Hepatocyte (in vitro differentiated cells): ENCODE data around the gene CCDC85C. TPM values are rescaled to one million over a fixed set of nuclear protein-coding genes. Genes with fewer than 3 reads are reported as not detected.

ENCODE experiments used
- DNase-seq: peaks from one replicate; pipeline ENCODE4 v3.0.0-alpha.2; 2016; ENCODE audit warnings: low spot score
- H2AFZ ChIP-seq: fragments of 200-600 bp; sonication (generic); 2 replicates; pipeline ENCODE4 v1.6.0; 2016; ENCODE audit warnings: antibody characterized with exemption, mild to moderate bottlenecking
- H3K27ac ChIP-seq: fragments of 200-600 bp; sonication (generic); 2 replicates; pipeline ENCODE4 v1.5.1; 2016; ENCODE audit warnings: mild to moderate bottlenecking
- H3K27me3 ChIP-seq: fragments of 200-600 bp; sonication (generic); 2 replicates; pipeline ENCODE4 v1.6.1; 2016
- H3K36me3 ChIP-seq: fragments of 200-600 bp; sonication (generic); replicated peaks from 2 replicates; pipeline ENCODE4 v1.5.1; 2016; ENCODE audit warnings: low read depth; ENCODE audit not compliant: insufficient read depth
- H3K4me1 ChIP-seq: fragments of 200-600 bp; sonication (generic); 2 replicates; pipeline ENCODE4 v1.5.1; 2016; ENCODE audit warnings: mild to moderate bottlenecking, moderate library complexity; ENCODE audit not compliant: insufficient read depth
- H3K4me2 ChIP-seq: fragments of 200-600 bp; sonication (generic); 2 replicates; pipeline ENCODE4 v1.6.0; 2016
- H3K4me3 ChIP-seq: fragments of 200-600 bp; sonication (generic); 2 replicates; pipeline ENCODE4 v1.5.1; 2016; ENCODE audit warnings: mild to moderate bottlenecking
- H3K79me2 ChIP-seq: fragments of 200-600 bp; sonication (generic); 2 replicates; pipeline ENCODE4 v1.6.0; 2017; ENCODE audit warnings: mild to moderate bottlenecking
- H3K9me2 ChIP-seq: fragments of 200-600 bp; sonication (generic); replicated peaks from 2 replicates; pipeline ENCODE4 v1.6.0; 2017; ENCODE audit warnings: mild to moderate bottlenecking; ENCODE audit not compliant: insufficient read depth
- H3K9me3 ChIP-seq: fragments of 200-600 bp; sonication (generic); 2 replicates; pipeline ENCODE4 v1.5.1; 2016; ENCODE audit warnings: low read depth, mild to moderate bottlenecking
- H4K20me1 ChIP-seq: fragments of 200-600 bp; sonication (generic); 2 replicates; pipeline ENCODE4 v1.6.0; 2016; ENCODE audit warnings: mild to moderate bottlenecking; ENCODE audit not compliant: insufficient read depth, poor library complexity, severe bottlenecking
- CTCF ChIP-seq: fragments of 200-600 bp; sonication (generic); IDR thresholded peaks from 2 replicates; pipeline ENCODE4 v1.5.1; 2016; ENCODE audit warnings: antibody characterized with exemption, mild to moderate bottlenecking; ENCODE audit not compliant: poor library complexity
- EZH2 ChIP-seq: fragments of 200-600 bp; sonication (generic); IDR thresholded peaks from 2 replicates; pipeline ENCODE4 v1.6.1; 2016; ENCODE audit warnings: antibody characterized with exemption, mild to moderate bottlenecking, borderline replicate concordance
- EZH2phosphoT487 ChIP-seq: fragments of 200-600 bp; sonication (generic); IDR thresholded peaks from one replicate; pipeline ENCODE4 v1.6.1; 2018; ENCODE audit warnings: antibody characterized with exemption, mild to moderate bottlenecking, low read depth, moderate library complexity; ENCODE audit not compliant: unreplicated experiment, severe bottlenecking
- WGBS: methylation state at CpG from one replicate; pipeline ENCODE4 v1.1.6; 2016; ENCODE audit warnings: low lambda C conversion rate; ENCODE audit errors: missing lambda C conversion rate; 5-methylcytosine and 5-hydroxymethylcytosine counted together
- polyA plus RNA-seq: library from polyadenylated mRNA; unstranded; fragments of >200 nt; fragmentation: Nextera tagmentation; extraction: Ambion mirVana; gene quantifications from 2 replicates; pipeline ENCODE4 v1.2.1, GENCODE V29; 2016
- total RNA-seq: library from RNA; depleted of rRNA; stranded (reverse); fragments of >200 nt; gene quantifications from 2 replicates; pipeline ENCODE4 v1.2.3, GENCODE V29; 2014

The CCDC85C gene
- total and polyA plus RNA-seq, 2 experiments from 2014 or later, result 37.8 to 47.2 TPM

- no peak overlapping the region for H3K4me2 ChIP-seq
- H2AFZ ChIP-seq, result no peak overlapping the region
- TF ChIP-seq EZH2phosphoT487 (no peak), EZH2 (no peak), CTCF (no peak)
- H3K79me2 ChIP-seq, result peaks cover 98% of the 10 kb centered on the region
- peaks cover 41% of the 10 kb centered on the region for H3K4me1 ChIP-seq
- H3K9me3 ChIP-seq, result no peaks in the 10 kb centered on the region
- no peak overlapping the region for H3K4me3 ChIP-seq
- H3K9me2 ChIP-seq, result no peaks in the 10 kb centered on the region
- WGBS, result 71% methylated on average over 6 of the region's 6 CpGs
- H3K27me3 ChIP-seq, result no peaks in the 10 kb centered on the region
- no peak for DNase-seq
- H4K20me1 ChIP-seq, result peaks cover 46% of the 10 kb centered on the region
- no peaks in the 10 kb centered on the region for H3K36me3 ChIP-seq
- no peak overlapping the region for H3K27ac ChIP-seq
These were observed 58.4 kb downstream of the CCDC85C start for GRCh38 chr14:99545586-99545985.

GRCh38 chr14:99544991-99545390 is 59.0 kb downstream of the CCDC85C start:
- Histone ChIP-seq H3K27ac (no peak overlapping the region), H4K20me1 (peaks cover 46% of the 10 kb centered on the region), H3K9me2 (no peaks in the 10 kb centered on the region), H3K27me3 (no peaks in the 10 kb centered on the region), H3K36me3 (no peaks in the 10 kb centered on the region), H3K4me1 (peaks cover 35% of the 10 kb centered on the region), H3K9me3 (no peaks in the 10 kb centered on the region), H3K79me2 (peaks cover 98% of the 10 kb centered on the region), H3K4me3 (no peak overlapping the region), H3K4me2 (no peak overlapping the region), H2AFZ (no peak overlapping the region)
- TF ChIP-seq EZH2phosphoT487 (no peak), CTCF (no peak), EZH2 (no peak)
- 80% methylated on average over 11 of the region's 11 CpGs for WGBS
- no peak for DNase-seq

GRCh38 chr14:99543985-99544384 is 60.0 kb downstream of the CCDC85C start:
- 96% methylated on average over 12 of the region's 12 CpGs for WGBS

More at GRCh38 chr14:99543985-99544384, 60.0 kb downstream of the CCDC85C start:
- H3K9me2 ChIP-seq, result no peaks in the 10 kb centered on the region
- DNase-seq, result no peak
- no peaks in the 10 kb centered on the region for H3K27me3 ChIP-seq
- H3K9me3 ChIP-seq, result no peaks in the 10 kb centered on the region
- no peak overlapping the region for H2AFZ ChIP-seq
- no peak overlapping the region for H3K4me2 ChIP-seq
- TF ChIP-seq EZH2phosphoT487, result no peak
- no peak for TF ChIP-seq CTCF
- TF ChIP-seq EZH2, result no peak
- peaks cover 98% of the 10 kb centered on the region for H3K79me2 ChIP-seq
- H3K27ac ChIP-seq, result no peak overlapping the region
- peaks cover 25% of the 10 kb centered on the region for H3K4me1 ChIP-seq
- peaks cover 40% of the 10 kb centered on the region for H4K20me1 ChIP-seq
- no peaks in the 10 kb centered on the region for H3K36me3 ChIP-seq
- no peak overlapping the region for H3K4me3 ChIP-seq
